ENCODE measurements around the gene CD109.

DNA sequence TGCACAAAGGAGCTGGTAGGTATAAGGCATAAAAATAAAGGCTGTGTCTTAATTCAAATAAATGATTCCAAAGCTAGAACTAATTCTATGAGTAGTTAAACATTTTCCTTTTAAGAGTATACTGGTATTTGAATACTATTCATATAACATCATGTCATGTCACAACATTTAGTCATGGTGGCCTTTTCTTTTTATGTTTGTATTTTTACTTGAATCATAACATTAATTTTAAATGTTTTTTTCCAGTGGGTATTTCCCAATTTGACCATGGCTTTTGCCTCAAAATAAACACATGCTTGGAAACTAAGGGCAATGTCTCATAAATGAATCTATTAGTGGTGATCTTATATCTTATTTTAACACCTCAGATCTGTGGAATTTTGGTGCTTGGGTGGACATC, 177.1 kb downstream of the CD109 start:
- TF ChIP-seq, protein P1, sequence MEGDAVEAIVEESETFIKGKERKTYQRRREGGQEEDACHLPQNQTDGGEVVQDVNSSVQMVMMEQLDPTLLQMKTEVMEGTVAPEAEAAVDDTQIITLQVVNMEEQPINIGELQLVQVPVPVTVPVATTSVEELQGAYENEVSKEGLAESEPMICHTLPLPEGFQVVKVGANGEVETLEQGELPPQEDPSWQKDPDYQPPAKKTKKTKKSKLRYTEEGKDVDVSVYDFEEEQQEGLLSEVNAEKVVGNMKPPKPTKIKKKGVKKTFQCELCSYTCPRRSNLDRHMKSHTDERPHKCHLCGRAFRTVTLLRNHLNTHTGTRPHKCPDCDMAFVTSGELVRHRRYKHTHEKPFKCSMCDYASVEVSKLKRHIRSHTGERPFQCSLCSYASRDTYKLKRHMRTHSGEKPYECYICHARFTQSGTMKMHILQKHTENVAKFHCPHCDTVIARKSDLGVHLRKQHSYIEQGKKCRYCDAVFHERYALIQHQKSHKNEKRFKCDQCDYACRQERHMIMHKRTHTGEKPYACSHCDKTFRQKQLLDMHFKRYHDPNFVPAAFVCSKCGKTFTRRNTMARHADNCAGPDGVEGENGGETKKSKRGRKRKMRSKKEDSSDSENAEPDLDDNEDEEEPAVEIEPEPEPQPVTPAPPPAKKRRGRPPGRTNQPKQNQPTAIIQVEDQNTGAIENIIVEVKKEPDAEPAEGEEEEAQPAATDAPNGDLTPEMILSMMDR (IDR thresholded peaks at IDR 0.05): no peak
- TF ChIP-seq POLR2AphosphoS5 (IDR thresholded peaks at IDR 0.05): no peak
- TF ChIP-seq POLR2A (IDR thresholded peaks at IDR 0.05): no peak
- no peak for TF ChIP-seq EP300 (IDR thresholded peaks at IDR 0.05)

Data from gastroesophageal sphincter (tissue), 3 donors.